ENCODE measurements around the gene CASP8. TPM values are rescaled to one million over a fixed set of nuclear protein-coding genes. Genes with fewer than 3 reads are reported as not detected.
A peak's percentile ranks its signal among the peaks of the same experiment; 100 is the strongest.

CASP8 gene
- total and polyA plus RNA-seq, 4 donors: 4.5 to 15.1 (median 8.7) TPM

DNA sequence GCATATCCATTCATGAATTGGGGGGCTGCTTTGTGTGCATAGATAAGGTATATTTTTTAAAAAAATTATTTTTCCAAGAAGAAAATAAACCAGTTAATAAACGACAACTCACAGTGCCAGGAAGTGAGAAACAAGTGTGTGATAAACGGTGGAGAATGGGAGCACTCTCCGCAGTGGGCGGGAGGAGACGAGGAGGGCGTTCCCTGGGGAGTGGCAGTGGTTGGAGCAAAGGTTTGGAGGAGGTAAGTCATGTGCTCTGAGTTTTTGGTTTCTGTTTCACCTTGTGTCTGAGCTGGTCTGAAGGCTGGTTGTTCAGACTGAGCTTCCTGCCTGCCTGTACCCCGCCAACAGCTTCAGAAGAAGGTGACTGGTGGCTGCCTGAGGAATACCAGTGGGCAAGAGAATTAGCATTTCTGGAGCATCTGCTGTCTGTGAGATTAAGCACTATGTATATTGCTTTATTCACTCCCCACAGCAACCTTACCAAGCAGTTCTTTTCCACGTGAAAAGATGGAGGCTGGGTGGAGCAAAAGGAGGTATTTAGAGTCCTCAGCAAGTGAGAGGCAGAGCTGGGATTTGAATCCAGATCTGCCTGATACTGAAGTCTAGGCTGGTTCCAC lies 27.0 kb upstream of the CASP8 start:
- Histone ChIP-seq H3K4me3 (ENCODE audit: low read depth in 1 of 3, low read length in 3 of 3) (peak overlapping the region; percentile 61 to 95 (median 82)), H3K9me3 (ENCODE audit: control insufficient read depth in 4 of 4, low read length in 3 of 4) (no peaks in the 10 kb centered on the region), H3K27me3 (ENCODE audit: control insufficient read depth in 4 of 4, insufficient read depth in 4 of 4, low read length in 3 of 4) (no peaks in the 10 kb centered on the region), H3K27ac (ENCODE audit: low read depth in 1 of 2, low read length in 2 of 2) (peak overlapping the region; percentile 83 to 87), H3K36me3 (ENCODE audit: control insufficient read depth in 4 of 4, insufficient read depth in 3 of 4, low read depth in 1 of 4, low read length in 3 of 4) (no peaks in the 10 kb centered on the region), H3K4me1 (ENCODE audit: control insufficient read depth in 4 of 4, insufficient read depth in 4 of 4, low read length in 3 of 4) (peaks cover 6 to 30% (median 24%) of the 10 kb centered on the region in 4 donors), H3K9ac (ENCODE audit: low read depth in 1 of 2, low read length in 2 of 2) (peak overlapping the region; percentile 57 to 80)
- peak; percentile 69 for DNase-seq (ENCODE audit: low spot score)
- WGBS: 7% methylated on average over 8 of the region's 8 CpGs
- no peak for TF ChIP-seq NR2F2 (IDR thresholded peaks at IDR 0.05)
- TF ChIP-seq, protein P1, sequence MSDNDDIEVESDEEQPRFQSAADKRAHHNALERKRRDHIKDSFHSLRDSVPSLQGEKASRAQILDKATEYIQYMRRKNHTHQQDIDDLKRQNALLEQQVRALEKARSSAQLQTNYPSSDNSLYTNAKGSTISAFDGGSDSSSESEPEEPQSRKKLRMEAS (IDR thresholded peaks at IDR 0.05): peak; percentile 69
- TF ChIP-seq FOXA1 (IDR thresholded peaks at IDR 0.05): no peak
- TF ChIP-seq, protein P2, sequence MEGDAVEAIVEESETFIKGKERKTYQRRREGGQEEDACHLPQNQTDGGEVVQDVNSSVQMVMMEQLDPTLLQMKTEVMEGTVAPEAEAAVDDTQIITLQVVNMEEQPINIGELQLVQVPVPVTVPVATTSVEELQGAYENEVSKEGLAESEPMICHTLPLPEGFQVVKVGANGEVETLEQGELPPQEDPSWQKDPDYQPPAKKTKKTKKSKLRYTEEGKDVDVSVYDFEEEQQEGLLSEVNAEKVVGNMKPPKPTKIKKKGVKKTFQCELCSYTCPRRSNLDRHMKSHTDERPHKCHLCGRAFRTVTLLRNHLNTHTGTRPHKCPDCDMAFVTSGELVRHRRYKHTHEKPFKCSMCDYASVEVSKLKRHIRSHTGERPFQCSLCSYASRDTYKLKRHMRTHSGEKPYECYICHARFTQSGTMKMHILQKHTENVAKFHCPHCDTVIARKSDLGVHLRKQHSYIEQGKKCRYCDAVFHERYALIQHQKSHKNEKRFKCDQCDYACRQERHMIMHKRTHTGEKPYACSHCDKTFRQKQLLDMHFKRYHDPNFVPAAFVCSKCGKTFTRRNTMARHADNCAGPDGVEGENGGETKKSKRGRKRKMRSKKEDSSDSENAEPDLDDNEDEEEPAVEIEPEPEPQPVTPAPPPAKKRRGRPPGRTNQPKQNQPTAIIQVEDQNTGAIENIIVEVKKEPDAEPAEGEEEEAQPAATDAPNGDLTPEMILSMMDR (IDR thresholded peaks at IDR 0.05; ENCODE audit: low read depth, low read length, missing input control): no peak
- TF ChIP-seq, protein P3, sequence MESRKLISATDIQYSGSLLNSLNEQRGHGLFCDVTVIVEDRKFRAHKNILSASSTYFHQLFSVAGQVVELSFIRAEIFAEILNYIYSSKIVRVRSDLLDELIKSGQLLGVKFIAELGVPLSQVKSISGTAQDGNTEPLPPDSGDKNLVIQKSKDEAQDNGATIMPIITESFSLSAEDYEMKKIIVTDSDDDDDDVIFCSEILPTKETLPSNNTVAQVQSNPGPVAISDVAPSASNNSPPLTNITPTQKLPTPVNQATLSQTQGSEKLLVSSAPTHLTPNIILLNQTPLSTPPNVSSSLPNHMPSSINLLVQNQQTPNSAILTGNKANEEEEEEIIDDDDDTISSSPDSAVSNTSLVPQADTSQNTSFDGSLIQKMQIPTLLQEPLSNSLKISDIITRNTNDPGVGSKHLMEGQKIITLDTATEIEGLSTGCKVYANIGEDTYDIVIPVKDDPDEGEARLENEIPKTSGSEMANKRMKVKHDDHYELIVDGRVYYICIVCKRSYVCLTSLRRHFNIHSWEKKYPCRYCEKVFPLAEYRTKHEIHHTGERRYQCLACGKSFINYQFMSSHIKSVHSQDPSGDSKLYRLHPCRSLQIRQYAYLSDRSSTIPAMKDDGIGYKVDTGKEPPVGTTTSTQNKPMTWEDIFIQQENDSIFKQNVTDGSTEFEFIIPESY (IDR thresholded peaks at IDR 0.05): no peak
- no peak for TF ChIP-seq HNF4G (IDR thresholded peaks at IDR 0.05)
- TF ChIP-seq SP1 (IDR thresholded peaks at IDR 0.05): peak; percentile 71
- TF ChIP-seq YY1 (IDR thresholded peaks at IDR 0.05): peak; percentile 74
- TF ChIP-seq HNF4A (conservative IDR thresholded peaks at IDR 0.05): peak; percentile 38 to 49
- peak; percentile 75 for TF ChIP-seq TAF1 (conservative IDR thresholded peaks at IDR 0.05)
- TF ChIP-seq, protein P4, sequence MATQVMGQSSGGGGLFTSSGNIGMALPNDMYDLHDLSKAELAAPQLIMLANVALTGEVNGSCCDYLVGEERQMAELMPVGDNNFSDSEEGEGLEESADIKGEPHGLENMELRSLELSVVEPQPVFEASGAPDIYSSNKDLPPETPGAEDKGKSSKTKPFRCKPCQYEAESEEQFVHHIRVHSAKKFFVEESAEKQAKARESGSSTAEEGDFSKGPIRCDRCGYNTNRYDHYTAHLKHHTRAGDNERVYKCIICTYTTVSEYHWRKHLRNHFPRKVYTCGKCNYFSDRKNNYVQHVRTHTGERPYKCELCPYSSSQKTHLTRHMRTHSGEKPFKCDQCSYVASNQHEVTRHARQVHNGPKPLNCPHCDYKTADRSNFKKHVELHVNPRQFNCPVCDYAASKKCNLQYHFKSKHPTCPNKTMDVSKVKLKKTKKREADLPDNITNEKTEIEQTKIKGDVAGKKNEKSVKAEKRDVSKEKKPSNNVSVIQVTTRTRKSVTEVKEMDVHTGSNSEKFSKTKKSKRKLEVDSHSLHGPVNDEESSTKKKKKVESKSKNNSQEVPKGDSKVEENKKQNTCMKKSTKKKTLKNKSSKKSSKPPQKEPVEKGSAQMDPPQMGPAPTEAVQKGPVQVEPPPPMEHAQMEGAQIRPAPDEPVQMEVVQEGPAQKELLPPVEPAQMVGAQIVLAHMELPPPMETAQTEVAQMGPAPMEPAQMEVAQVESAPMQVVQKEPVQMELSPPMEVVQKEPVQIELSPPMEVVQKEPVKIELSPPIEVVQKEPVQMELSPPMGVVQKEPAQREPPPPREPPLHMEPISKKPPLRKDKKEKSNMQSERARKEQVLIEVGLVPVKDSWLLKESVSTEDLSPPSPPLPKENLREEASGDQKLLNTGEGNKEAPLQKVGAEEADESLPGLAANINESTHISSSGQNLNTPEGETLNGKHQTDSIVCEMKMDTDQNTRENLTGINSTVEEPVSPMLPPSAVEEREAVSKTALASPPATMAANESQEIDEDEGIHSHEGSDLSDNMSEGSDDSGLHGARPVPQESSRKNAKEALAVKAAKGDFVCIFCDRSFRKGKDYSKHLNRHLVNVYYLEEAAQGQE (IDR thresholded peaks at IDR 0.05): peak; percentile 52
- TF ChIP-seq EGR1 (IDR thresholded peaks at IDR 0.05; ENCODE audit: low read depth in 2 of 2): peak; percentile 34 to 38
- TF ChIP-seq RAD21 (IDR thresholded peaks at IDR 0.05): peak; percentile 36 to 53
- TF ChIP-seq ATF3 (IDR thresholded peaks at IDR 0.05): no peak
- TF ChIP-seq JUND (IDR thresholded peaks at IDR 0.05): peak in 1 of 2 donors; percentile 16
- peak in 1 of 2 donors; percentile 68 for TF ChIP-seq GABPA (IDR thresholded peaks at IDR 0.05 in 1 of 2, conservative IDR thresholded peaks at IDR 0.05 in 1 of 2)
- peak; percentile 24 to 27 for TF ChIP-seq RXRA (IDR thresholded peaks at IDR 0.05)
- no peak for TF ChIP-seq FOXA2 (IDR thresholded peaks at IDR 0.05)
